PFSK-1 (cell line): ENCODE results near the gene GDPD5.

Source experiments
- FOXP2 ChIP-seq: optimal IDR thresholded peaks from 2 replicates; pipeline ENCODE3; 2011; ENCODE audit warnings: borderline replicate concordance, control low read depth, inconsistent platforms; ENCODE audit not compliant: insufficient read depth; ENCODE audit errors: extremely low read length, extremely low read depth
- POLR2AphosphoS5 ChIP-seq: IDR thresholded peaks from 2 replicates; pipeline ENCODE4 v1.6.1; 2012; ENCODE audit warnings: low read depth, mild to moderate bottlenecking, control low read depth, low read length, moderate library complexity
- SIN3A ChIP-seq: IDR thresholded peaks from 2 replicates; pipeline ENCODE4 v1.6.1; 2012; ENCODE audit warnings: mild to moderate bottlenecking, low read length, moderate library complexity, borderline replicate concordance; ENCODE audit not compliant: insufficient read depth
- TAF1 ChIP-seq: IDR thresholded peaks from 2 replicates; pipeline ENCODE4 v1.6.1; 2012; ENCODE audit warnings: low read length, control low read depth, borderline replicate concordance; ENCODE audit not compliant: insufficient read depth
- TF ChIP-seq, protein P1 (sequence below), 2 experiments: IDR thresholded peaks; 2 replicates each; pipeline versions ENCODE4 v1.6.1 to v1.8.0; 2011 to 2012; ENCODE audit warnings: low read depth in 2 of 2, low read length in 2 of 2, control low read depth in 1 of 2, inconsistent platforms in 1 of 2, mild to moderate bottlenecking in 1 of 2, moderate library complexity in 1 of 2; ENCODE audit not compliant: insufficient read depth in 1 of 2

GDPD5 gene

DNA sequence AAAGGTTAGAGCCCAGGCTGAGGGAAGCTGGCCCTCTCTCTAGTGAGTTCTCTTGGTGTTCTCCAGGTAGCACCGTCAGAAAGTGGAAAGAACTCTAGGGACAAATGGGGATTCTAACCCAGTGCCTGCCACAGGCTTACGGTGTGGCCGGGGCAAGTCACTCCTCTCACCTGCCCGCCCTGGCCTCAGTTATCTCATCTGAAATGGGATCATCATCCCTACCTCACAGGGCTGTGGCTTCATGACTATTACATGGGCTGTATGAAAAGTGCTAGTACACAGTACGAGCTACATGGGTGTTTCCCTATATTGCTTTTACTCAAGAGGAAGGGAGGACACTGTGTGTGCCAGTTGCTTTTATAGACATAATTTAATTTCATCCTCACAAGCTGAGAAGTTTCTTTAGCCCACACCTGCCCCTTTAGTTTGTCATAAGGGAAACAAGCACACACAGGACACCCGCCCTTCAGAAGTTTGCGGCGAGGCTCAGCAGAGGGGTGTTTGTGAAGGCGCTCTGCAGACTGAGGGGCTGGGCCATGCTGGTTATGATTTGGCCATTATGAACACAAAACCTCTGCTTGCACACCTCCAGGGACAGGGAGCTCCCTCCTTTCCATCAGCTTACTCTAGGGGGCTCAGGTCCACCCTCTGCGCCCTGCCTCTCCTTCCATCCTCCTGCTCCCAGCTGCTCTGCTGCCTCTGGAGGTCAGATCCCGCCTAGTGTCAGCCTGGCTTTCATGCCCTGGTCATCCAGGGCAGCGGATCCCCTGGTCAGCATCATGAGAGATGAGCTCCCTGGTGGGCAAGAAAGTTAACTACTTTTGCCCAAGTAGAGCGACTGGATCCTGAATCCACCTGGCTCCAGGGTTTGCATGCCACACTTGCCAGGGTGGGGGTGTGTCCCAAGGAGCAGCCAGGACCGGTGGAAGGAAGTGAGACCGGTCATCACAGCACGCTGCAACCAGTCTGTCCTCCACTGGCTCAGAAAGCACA, 93.9 kb downstream of the GDPD5 start:
- TF ChIP-seq POLR2AphosphoS5: no peak

DNA sequence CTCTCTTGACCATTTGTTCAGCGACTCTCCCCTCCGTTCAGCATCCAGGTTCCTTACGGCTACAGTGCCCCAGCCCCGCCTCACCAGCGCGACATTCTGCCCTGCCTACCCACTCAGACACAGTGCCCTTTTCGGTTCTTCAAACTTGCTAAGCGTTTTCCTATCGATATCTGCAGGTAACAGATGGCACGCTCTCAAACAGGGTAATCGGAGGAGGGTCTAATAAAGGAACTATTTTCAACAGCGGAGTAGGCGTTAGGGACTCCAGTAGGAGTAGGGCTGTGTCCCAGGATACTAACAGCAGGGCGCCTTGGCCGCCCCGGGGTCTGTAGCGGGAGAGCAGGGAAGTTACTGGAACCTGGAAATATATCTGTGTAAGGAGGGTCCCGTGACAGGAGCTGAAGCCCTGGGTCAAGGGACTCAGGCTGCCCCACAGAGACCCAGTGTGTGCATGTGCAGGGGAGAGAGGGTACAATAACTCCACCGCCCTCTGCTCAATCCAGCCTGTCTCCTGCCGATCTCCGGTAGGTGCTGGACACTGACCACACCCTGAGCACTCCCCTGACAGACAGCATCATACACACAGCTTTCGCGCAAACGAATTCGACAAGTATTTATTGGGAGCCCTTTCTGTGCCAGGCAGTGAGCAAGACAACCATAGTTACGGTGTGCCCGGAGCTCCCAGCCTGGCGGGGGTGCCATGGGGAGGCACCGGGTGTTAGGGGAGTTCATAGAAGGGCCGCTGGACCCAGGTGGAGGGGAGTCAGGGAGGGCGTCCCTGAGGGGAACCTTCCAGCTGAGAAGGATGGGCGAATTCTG, 94.8 kb downstream of the GDPD5 start:
- no peak for TF ChIP-seq POLR2AphosphoS5
- TF ChIP-seq TAF1: no peak
- TF ChIP-seq SIN3A: no peak

DNA sequence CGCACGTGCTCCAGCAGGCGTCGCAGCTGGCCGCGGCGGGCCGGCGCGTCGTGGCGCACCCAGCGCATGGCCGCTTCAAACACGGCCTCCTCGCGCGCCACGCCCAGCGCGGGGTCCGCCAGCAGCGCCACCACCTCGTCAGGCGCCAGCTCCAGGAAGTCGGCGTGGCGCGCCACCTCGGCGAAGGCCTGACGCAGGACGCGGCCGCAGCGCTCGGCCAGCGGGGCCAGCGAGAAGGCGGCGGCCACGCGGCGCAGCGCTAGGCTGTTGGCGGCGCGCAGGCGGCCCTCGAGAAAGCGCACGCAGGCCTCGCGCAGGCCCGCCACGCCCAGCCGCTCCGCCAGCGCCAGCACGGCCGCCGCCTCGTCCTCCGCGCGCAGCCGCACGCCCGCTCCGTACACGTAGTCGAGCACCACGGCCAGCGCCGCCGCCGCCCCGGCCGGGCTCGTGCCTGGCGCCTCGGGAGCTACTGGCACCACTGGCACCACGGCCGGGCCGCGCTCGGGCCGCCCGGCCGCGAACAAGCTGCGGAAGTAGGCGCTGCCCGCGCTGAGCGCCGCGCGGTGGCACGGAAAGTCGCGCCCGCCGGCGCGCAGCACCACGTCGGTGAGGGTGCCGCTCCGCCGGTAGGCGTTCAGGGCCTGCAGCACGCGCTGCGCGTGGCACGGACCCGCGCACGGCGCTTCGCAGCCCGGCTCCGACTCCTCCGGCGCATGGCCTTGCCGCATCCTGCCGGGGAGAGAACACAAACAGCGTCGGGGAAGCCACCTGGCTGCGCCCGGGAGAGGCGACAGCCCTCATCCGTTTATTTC, 95.6 kb downstream of the GDPD5 start:
- peak; percentile 51 for TF ChIP-seq FOXP2
- no peak for TF ChIP-seq POLR2AphosphoS5
- TF ChIP-seq, protein P1, sequence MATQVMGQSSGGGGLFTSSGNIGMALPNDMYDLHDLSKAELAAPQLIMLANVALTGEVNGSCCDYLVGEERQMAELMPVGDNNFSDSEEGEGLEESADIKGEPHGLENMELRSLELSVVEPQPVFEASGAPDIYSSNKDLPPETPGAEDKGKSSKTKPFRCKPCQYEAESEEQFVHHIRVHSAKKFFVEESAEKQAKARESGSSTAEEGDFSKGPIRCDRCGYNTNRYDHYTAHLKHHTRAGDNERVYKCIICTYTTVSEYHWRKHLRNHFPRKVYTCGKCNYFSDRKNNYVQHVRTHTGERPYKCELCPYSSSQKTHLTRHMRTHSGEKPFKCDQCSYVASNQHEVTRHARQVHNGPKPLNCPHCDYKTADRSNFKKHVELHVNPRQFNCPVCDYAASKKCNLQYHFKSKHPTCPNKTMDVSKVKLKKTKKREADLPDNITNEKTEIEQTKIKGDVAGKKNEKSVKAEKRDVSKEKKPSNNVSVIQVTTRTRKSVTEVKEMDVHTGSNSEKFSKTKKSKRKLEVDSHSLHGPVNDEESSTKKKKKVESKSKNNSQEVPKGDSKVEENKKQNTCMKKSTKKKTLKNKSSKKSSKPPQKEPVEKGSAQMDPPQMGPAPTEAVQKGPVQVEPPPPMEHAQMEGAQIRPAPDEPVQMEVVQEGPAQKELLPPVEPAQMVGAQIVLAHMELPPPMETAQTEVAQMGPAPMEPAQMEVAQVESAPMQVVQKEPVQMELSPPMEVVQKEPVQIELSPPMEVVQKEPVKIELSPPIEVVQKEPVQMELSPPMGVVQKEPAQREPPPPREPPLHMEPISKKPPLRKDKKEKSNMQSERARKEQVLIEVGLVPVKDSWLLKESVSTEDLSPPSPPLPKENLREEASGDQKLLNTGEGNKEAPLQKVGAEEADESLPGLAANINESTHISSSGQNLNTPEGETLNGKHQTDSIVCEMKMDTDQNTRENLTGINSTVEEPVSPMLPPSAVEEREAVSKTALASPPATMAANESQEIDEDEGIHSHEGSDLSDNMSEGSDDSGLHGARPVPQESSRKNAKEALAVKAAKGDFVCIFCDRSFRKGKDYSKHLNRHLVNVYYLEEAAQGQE (IDR thresholded peaks at IDR 0.05; ENCODE audit: insufficient read depth in 1 of 2, low read depth in 2 of 2, low read length in 2 of 2): peak; percentile 65 to 85; a peak in 3 of 4 replicates

DNA sequence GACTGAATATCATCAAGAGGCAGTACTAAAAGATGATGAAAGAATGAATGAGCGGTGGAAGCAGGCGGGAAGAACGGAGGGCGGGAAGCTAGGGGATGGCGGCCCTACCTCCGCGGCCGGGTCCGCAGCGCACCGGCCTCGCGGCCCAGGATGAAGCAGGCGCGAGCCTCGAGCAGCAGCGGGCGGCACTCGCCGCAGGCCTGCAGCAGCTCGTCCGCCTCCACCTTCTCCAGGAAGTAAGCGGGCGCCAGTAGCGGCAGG, 96.2 kb downstream of the GDPD5 start:
- no peak for TF ChIP-seq FOXP2
- no peak for TF ChIP-seq SIN3A

DNA sequence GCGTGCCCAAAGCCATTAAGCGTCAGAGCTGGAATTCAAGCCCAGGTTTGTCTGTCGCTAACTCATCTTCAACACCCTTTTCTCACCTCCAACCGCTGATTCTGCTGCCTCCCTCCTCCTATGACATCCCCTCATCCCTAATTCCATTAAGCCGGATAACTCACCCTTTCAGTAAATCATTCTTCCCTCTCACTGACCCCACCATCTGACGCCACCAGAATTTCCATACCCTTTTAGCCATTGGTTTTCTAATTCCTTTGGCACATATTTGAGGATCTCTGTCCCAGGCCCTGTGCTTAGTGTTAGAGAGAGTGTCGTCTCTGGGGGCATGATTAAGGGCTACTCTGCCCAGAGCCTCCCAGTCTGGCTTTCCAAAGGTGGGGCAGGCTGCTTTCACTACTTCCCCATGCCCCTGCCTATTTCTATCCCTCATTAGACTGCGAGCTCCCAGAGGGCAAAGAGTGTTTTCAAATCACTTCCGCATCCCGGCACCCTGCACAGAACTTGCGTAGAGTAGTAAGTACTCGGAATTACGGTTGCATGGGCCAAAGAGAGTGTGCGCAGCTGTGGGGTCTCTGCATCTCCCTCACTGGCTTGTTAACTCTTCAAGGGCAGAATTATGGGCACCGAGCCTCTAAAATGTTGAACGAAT, 96.6 kb downstream of the GDPD5 start:
- TF ChIP-seq POLR2AphosphoS5 (no peak), TAF1 (no peak), SIN3A (no peak), FOXP2 (no peak)
- TF ChIP-seq, protein P1 (IDR thresholded peaks at IDR 0.05; ENCODE audit: insufficient read depth in 1 of 2, low read depth in 2 of 2, low read length in 2 of 2): no peak

DNA sequence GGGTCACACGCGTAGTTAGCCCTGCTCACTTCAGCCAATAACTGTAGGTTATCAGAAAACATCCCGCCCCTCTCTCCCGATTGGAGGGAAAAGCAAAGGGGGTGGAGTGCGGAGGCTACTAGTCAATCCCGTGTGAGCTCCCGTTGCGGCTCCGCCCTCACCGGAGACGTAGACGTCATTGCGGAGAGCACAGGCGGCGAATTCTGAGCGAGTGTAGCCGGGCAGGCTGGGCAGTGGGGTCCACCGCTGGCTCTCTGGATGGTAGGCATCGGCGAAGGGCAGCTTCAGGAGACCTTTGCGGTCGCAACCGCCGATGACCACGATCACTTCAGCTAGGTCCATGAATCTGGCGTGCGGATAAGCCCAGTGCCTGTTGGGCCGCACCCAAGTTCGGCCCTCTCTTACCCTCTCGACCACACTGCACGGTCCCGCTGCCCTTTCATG, 97.4 kb downstream of the GDPD5 start:
- TF ChIP-seq POLR2AphosphoS5 (no peak), TAF1 (no peak), FOXP2 (no peak), SIN3A (no peak)
- TF ChIP-seq, protein P1 (IDR thresholded peaks at IDR 0.05; ENCODE audit: insufficient read depth in 1 of 2, low read depth in 2 of 2, low read length in 2 of 2): no peak
